ENCODE data around the gene ZNF546.
"Not testable (repeated sequence)": the region's sequence is repeated elsewhere in the genome, so short reads cannot be mapped to it uniquely, and the experiment has no call there.

DNA sequence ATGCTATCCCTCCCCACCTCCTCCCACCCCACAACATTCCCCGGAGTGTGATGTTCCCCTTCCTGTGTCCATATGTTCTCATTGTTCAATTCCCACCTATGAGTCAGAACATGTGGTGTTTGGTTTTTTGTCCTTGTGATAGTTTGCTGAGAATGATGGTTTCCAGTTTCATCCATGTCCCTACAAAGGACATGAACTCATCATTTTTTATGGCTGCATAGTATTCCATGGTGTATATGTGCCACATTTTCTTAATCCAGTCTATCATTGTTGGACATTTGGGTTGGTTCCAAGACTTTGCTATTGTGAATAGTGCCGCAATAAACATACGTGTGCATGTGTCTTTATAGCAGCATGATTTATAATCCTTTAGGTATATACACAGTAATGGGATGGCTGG is 41.2 kb downstream of the ZNF546 start:
- TF ChIP-seq, protein P1, sequence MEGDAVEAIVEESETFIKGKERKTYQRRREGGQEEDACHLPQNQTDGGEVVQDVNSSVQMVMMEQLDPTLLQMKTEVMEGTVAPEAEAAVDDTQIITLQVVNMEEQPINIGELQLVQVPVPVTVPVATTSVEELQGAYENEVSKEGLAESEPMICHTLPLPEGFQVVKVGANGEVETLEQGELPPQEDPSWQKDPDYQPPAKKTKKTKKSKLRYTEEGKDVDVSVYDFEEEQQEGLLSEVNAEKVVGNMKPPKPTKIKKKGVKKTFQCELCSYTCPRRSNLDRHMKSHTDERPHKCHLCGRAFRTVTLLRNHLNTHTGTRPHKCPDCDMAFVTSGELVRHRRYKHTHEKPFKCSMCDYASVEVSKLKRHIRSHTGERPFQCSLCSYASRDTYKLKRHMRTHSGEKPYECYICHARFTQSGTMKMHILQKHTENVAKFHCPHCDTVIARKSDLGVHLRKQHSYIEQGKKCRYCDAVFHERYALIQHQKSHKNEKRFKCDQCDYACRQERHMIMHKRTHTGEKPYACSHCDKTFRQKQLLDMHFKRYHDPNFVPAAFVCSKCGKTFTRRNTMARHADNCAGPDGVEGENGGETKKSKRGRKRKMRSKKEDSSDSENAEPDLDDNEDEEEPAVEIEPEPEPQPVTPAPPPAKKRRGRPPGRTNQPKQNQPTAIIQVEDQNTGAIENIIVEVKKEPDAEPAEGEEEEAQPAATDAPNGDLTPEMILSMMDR (IDR thresholded peaks at IDR 0.05; ENCODE audit: borderline replicate concordance, extremely low read depth, low read length, poor library complexity, severe bottlenecking), result not testable (repeated sequence)
- not testable (repeated sequence) for TF ChIP-seq EZH2 (IDR thresholded peaks at IDR 0.05; ENCODE audit: borderline replicate concordance, low read depth, low read length, severe bottlenecking)
